ENCODE measurements around the gene MELTF.

Gene MELTF

GRCh38 chr3:197001972-197002700 is 27.5 kb downstream of the MELTF start:
- Histone ChIP-seq H3K27ac (ENCODE audit: low read depth, low read length) (no peak overlapping the region), H3K9me3 (ENCODE audit: control insufficient read depth in 1 of 2, low read length in 2 of 2) (no peaks in the 10 kb centered on the region), H3K27me3 (ENCODE audit: control insufficient read depth in 1 of 2, insufficient read depth in 2 of 2, low read length in 2 of 2) (no peaks in the 10 kb centered on the region), H3K9ac (ENCODE audit: low read depth in 1 of 2, low read length in 2 of 2) (peak overlapping the region; percentile 30 to 64), H3K36me3 (ENCODE audit: control insufficient read depth in 1 of 2, insufficient read depth in 2 of 2, low read length in 2 of 2) (no peaks in the 10 kb centered on the region), H3K4me3 (ENCODE audit: low read depth in 1 of 2, low read length in 2 of 2) (peak overlapping the region; percentile 43 to 52), H3K4me1 (ENCODE audit: control insufficient read depth in 1 of 2, insufficient read depth in 2 of 2, low read length in 2 of 2) (peaks cover 3 to 8% of the 10 kb centered on the region in 2 donors)

GRCh38 chr3:197001106-197001971 is 28.3 kb downstream of the MELTF start:
- Histone ChIP-seq H3K36me3 (ENCODE audit: control insufficient read depth in 1 of 2, insufficient read depth in 2 of 2, low read length in 2 of 2) (no peaks in the 10 kb centered on the region), H3K27ac (ENCODE audit: low read depth, low read length) (no peak overlapping the region), H3K9ac (ENCODE audit: low read depth in 1 of 2, low read length in 2 of 2) (no peak overlapping the region), H3K4me1 (ENCODE audit: control insufficient read depth in 1 of 2, insufficient read depth in 2 of 2, low read length in 2 of 2) (peaks cover 0 to 8% of the 10 kb centered on the region in 2 donors), H3K27me3 (ENCODE audit: control insufficient read depth in 1 of 2, insufficient read depth in 2 of 2, low read length in 2 of 2) (no peaks in the 10 kb centered on the region), H3K9me3 (ENCODE audit: control insufficient read depth in 1 of 2, low read length in 2 of 2) (no peaks in the 10 kb centered on the region), H3K4me3 (ENCODE audit: low read depth in 1 of 2, low read length in 2 of 2) (peak overlapping the region in 1 of 2 donors; percentile 52)

GRCh38 chr3:197000211-197000610 is 29.4 kb downstream of the MELTF start:
- H3K27ac ChIP-seq (ENCODE audit: low read depth, low read length): no peak overlapping the region
- H3K36me3 ChIP-seq (ENCODE audit: control insufficient read depth in 1 of 2, insufficient read depth in 2 of 2, low read length in 2 of 2): no peaks in the 10 kb centered on the region
- H3K4me3 ChIP-seq (ENCODE audit: low read depth in 1 of 2, low read length in 2 of 2): no peak overlapping the region
- H3K4me1 ChIP-seq (ENCODE audit: control insufficient read depth in 1 of 2, insufficient read depth in 2 of 2, low read length in 2 of 2): peaks cover 0 to 8% of the 10 kb centered on the region in 2 donors
- H3K27me3 ChIP-seq (ENCODE audit: control insufficient read depth in 1 of 2, insufficient read depth in 2 of 2, low read length in 2 of 2): no peaks in the 10 kb centered on the region
- no peaks in the 10 kb centered on the region for H3K9me3 ChIP-seq (ENCODE audit: control insufficient read depth in 1 of 2, low read length in 2 of 2)
- H3K9ac ChIP-seq (ENCODE audit: low read depth in 1 of 2, low read length in 2 of 2): no peak overlapping the region

- Histone ChIP-seq H3K27me3 (ENCODE audit: control insufficient read depth in 1 of 2, insufficient read depth in 2 of 2, low read length in 2 of 2) (no peaks in the 10 kb centered on the region), H3K27ac (ENCODE audit: low read depth, low read length) (no peak overlapping the region), H3K9ac (ENCODE audit: low read depth in 1 of 2, low read length in 2 of 2) (no peak overlapping the region), H3K4me3 (ENCODE audit: low read depth in 1 of 2, low read length in 2 of 2) (no peak overlapping the region), H3K9me3 (ENCODE audit: control insufficient read depth in 1 of 2, low read length in 2 of 2) (no peaks in the 10 kb centered on the region), H3K36me3 (ENCODE audit: control insufficient read depth in 1 of 2, insufficient read depth in 2 of 2, low read length in 2 of 2) (no peaks in the 10 kb centered on the region), H3K4me1 (ENCODE audit: control insufficient read depth in 1 of 2, insufficient read depth in 2 of 2, low read length in 2 of 2) (peaks cover 0 to 6% of the 10 kb centered on the region in 2 donors)
Observed at GRCh38 chr3:196998966-196999760, 30.5 kb downstream of the MELTF start.

GRCh38 chr3:196997311-196997710 is 32.3 kb downstream of the MELTF start:
- Histone ChIP-seq H3K9ac (ENCODE audit: low read depth in 1 of 2, low read length in 2 of 2) (no peak overlapping the region), H3K36me3 (ENCODE audit: control insufficient read depth in 1 of 2, insufficient read depth in 2 of 2, low read length in 2 of 2) (no peaks in the 10 kb centered on the region), H3K27ac (ENCODE audit: low read depth, low read length) (no peak overlapping the region), H3K4me3 (ENCODE audit: low read depth in 1 of 2, low read length in 2 of 2) (no peak overlapping the region), H3K4me1 (ENCODE audit: control insufficient read depth in 1 of 2, insufficient read depth in 2 of 2, low read length in 2 of 2) (no peaks in the 10 kb centered on the region), H3K27me3 (ENCODE audit: control insufficient read depth in 1 of 2, insufficient read depth in 2 of 2, low read length in 2 of 2) (no peaks in the 10 kb centered on the region), H3K9me3 (ENCODE audit: control insufficient read depth in 1 of 2, low read length in 2 of 2) (no peaks in the 10 kb centered on the region)

- no peaks in the 10 kb centered on the region for H3K4me1 ChIP-seq (ENCODE audit: control insufficient read depth in 1 of 2, insufficient read depth in 2 of 2, low read length in 2 of 2)
- no peak overlapping the region for H3K4me3 ChIP-seq (ENCODE audit: low read depth in 1 of 2, low read length in 2 of 2)
- H3K27me3 ChIP-seq (ENCODE audit: control insufficient read depth in 1 of 2, insufficient read depth in 2 of 2, low read length in 2 of 2): no peaks in the 10 kb centered on the region
- H3K36me3 ChIP-seq (ENCODE audit: control insufficient read depth in 1 of 2, insufficient read depth in 2 of 2, low read length in 2 of 2): no peaks in the 10 kb centered on the region
- H3K9ac ChIP-seq (ENCODE audit: low read depth in 1 of 2, low read length in 2 of 2): no peak overlapping the region
- H3K9me3 ChIP-seq (ENCODE audit: control insufficient read depth in 1 of 2, low read length in 2 of 2): no peaks in the 10 kb centered on the region
- no peak overlapping the region for H3K27ac ChIP-seq (ENCODE audit: low read depth, low read length)
Observed at GRCh38 chr3:196996454-196997265, 33.0 kb downstream of the MELTF start.

- no peak overlapping the region for H3K27ac ChIP-seq (ENCODE audit: low read depth, low read length)
- no peaks in the 10 kb centered on the region for H3K4me1 ChIP-seq (ENCODE audit: control insufficient read depth in 1 of 2, insufficient read depth in 2 of 2, low read length in 2 of 2)
- no peaks in the 10 kb centered on the region for H3K27me3 ChIP-seq (ENCODE audit: control insufficient read depth in 1 of 2, insufficient read depth in 2 of 2, low read length in 2 of 2)
- H3K4me3 ChIP-seq (ENCODE audit: low read depth in 1 of 2, low read length in 2 of 2): no peak overlapping the region
- H3K36me3 ChIP-seq (ENCODE audit: control insufficient read depth in 1 of 2, insufficient read depth in 2 of 2, low read length in 2 of 2): no peaks in the 10 kb centered on the region
- H3K9ac ChIP-seq (ENCODE audit: low read depth in 1 of 2, low read length in 2 of 2): no peak overlapping the region
- H3K9me3 ChIP-seq (ENCODE audit: control insufficient read depth in 1 of 2, low read length in 2 of 2): no peaks in the 10 kb centered on the region
Observed at GRCh38 chr3:196995646-196996355, 33.8 kb downstream of the MELTF start.

GRCh38 chr3:196995027-196995426 is 34.6 kb downstream of the MELTF start:
- Histone ChIP-seq H3K27ac (ENCODE audit: low read depth, low read length) (no peak overlapping the region), H3K9me3 (ENCODE audit: control insufficient read depth in 1 of 2, low read length in 2 of 2) (no peaks in the 10 kb centered on the region), H3K36me3 (ENCODE audit: control insufficient read depth in 1 of 2, insufficient read depth in 2 of 2, low read length in 2 of 2) (no peaks in the 10 kb centered on the region), H3K9ac (ENCODE audit: low read depth in 1 of 2, low read length in 2 of 2) (no peak overlapping the region), H3K27me3 (ENCODE audit: control insufficient read depth in 1 of 2, insufficient read depth in 2 of 2, low read length in 2 of 2) (no peaks in the 10 kb centered on the region), H3K4me1 (ENCODE audit: control insufficient read depth in 1 of 2, insufficient read depth in 2 of 2, low read length in 2 of 2) (no peaks in the 10 kb centered on the region), H3K4me3 (ENCODE audit: low read depth in 1 of 2, low read length in 2 of 2) (no peak overlapping the region)

GRCh38 chr3:196994056-196994455 is 35.6 kb downstream of the MELTF start:
- no peak overlapping the region for H3K4me3 ChIP-seq (ENCODE audit: low read depth in 1 of 2, low read length in 2 of 2)
- no peaks in the 10 kb centered on the region for H3K27me3 ChIP-seq (ENCODE audit: control insufficient read depth in 1 of 2, insufficient read depth in 2 of 2, low read length in 2 of 2)
- no peaks in the 10 kb centered on the region for H3K36me3 ChIP-seq (ENCODE audit: control insufficient read depth in 1 of 2, insufficient read depth in 2 of 2, low read length in 2 of 2)
- peaks cover 0 to 2% of the 10 kb centered on the region in 2 donors for H3K4me1 ChIP-seq (ENCODE audit: control insufficient read depth in 1 of 2, insufficient read depth in 2 of 2, low read length in 2 of 2)
- no peaks in the 10 kb centered on the region for H3K9me3 ChIP-seq (ENCODE audit: control insufficient read depth in 1 of 2, low read length in 2 of 2)
- H3K9ac ChIP-seq (ENCODE audit: low read depth in 1 of 2, low read length in 2 of 2): no peak overlapping the region
- no peak overlapping the region for H3K27ac ChIP-seq (ENCODE audit: low read depth, low read length)

Data from duodenal mucosa (tissue), 2 donors.